HEK293 (cell line): Measurements from ENCODE around the gene CEP350.

ENCODE experiments used
- CTCF ChIA-PET: fragments of 350-600 bp; formaldehyde crosslinking; extraction: SDS; loops from one replicate; lab custom pipeline; 2021; ENCODE audit warnings: antibody characterized with exemption; lab: Yijun Ruan, JAX
- POLR2A ChIA-PET: fragments of 300-600 bp; formaldehyde crosslinking; extraction: SDS; loops from one replicate; lab custom pipeline; 2020; ENCODE audit warnings: antibody characterized with exemption, inconsistent platforms; lab: Yijun Ruan, JAX
- H3K27ac ChIP-seq: fragments of 200-500 bp; sonication (Bioruptor generic); 2 replicates; pipeline ENCODE4 v1.5.1; 2014; ENCODE audit warnings: low read depth, low read length, control low read depth, inconsistent platforms; ENCODE audit errors: extremely low read depth
- H3K36me3 ChIP-seq, 2 experiments: fragments of 200-500 bp in 1 of 2; sonication (Bioruptor generic) in 1 of 2; 1 replicate in 1 of 2; 2 replicates in 1 of 2; pipeline ENCODE4 v1.5.1; 2014 to 2017; ENCODE audit warnings: inconsistent platforms in 2 of 2, low read length in 2 of 2; ENCODE audit not compliant: control insufficient read depth in 2 of 2, insufficient read depth in 1 of 2
- H3K4me1 ChIP-seq: fragments of 200-500 bp; sonication (Bioruptor generic); 2 replicates; pipeline ENCODE4 v1.5.1; 2014; ENCODE audit warnings: mild to moderate bottlenecking, low read length, inconsistent platforms; ENCODE audit not compliant: control insufficient read depth, insufficient read depth
- H3K4me3 ChIP-seq: 2 replicates; pipeline ENCODE4 v1.5.1; 2011; ENCODE audit warnings: low read depth, mild to moderate bottlenecking, control low read depth, low read length, moderate library complexity
- H3K9me3 ChIP-seq: fragments of 200-500 bp; sonication (Bioruptor generic); 2 replicates; pipeline ENCODE4 v1.5.1; 2014; ENCODE audit warnings: low read depth, low read length, inconsistent platforms; ENCODE audit not compliant: control insufficient read depth, insufficient read depth
- AEBP2 ChIP-seq: fragments of 450-650 bp; formaldehyde crosslinking; IDR thresholded peaks from 2 replicates; pipeline ENCODE4 v1.5.1; 2016; ENCODE audit warnings: missing biosample characterization, missing genetic modification characterization, borderline replicate concordance
- HOXA7 ChIP-seq: sonication (generic); formaldehyde crosslinking; IDR thresholded peaks from 2 replicates; pipeline ENCODE4 v1.8.1; 2022; ENCODE audit warnings: missing genetic modification reagents, borderline replicate concordance
- IKZF3 ChIP-seq: fragments of 450-650 bp; IDR thresholded peaks from 2 replicates; pipeline ENCODE4 v1.5.0; 2018; ENCODE audit warnings: missing biosample characterization, mild to moderate bottlenecking, missing genetic modification characterization, moderate library complexity
- KLF1 ChIP-seq: fragments of 450-650 bp; formaldehyde crosslinking; IDR thresholded peaks from 2 replicates; pipeline ENCODE4 v1.5.1; 2016; ENCODE audit warnings: missing biosample characterization, missing genetic modification characterization
- WT1 ChIP-seq: fragments of 450-650 bp; formaldehyde crosslinking; IDR thresholded peaks from 2 replicates; pipeline ENCODE4 v1.5.1; 2016; ENCODE audit warnings: missing biosample characterization, missing genetic modification characterization
- ZBTB20 ChIP-seq: fragments of 450-650 bp; formaldehyde crosslinking; IDR thresholded peaks from 2 replicates; pipeline ENCODE4 v1.5.1; 2016; ENCODE audit warnings: missing biosample characterization, missing genetic modification characterization
- ZBTB48 ChIP-seq: fragments of 450-650 bp; formaldehyde crosslinking; IDR thresholded peaks from 2 replicates; pipeline ENCODE4 v1.5.1; 2016; ENCODE audit warnings: missing biosample characterization, missing genetic modification characterization
- ZEB2 ChIP-seq: fragments of 450-650 bp; formaldehyde crosslinking; IDR thresholded peaks from 2 replicates; pipeline ENCODE4 v1.5.1; 2016; ENCODE audit warnings: missing biosample characterization, missing genetic modification characterization
- ZFHX2 ChIP-seq: fragments of 450-650 bp; formaldehyde crosslinking; conservative IDR thresholded peaks from 2 replicates; pipeline ENCODE4 v1.5.1; 2016; ENCODE audit warnings: missing biosample characterization, missing genetic modification characterization
- ZNF133 ChIP-seq: fragments of 450-650 bp; formaldehyde crosslinking; IDR thresholded peaks from 2 replicates; pipeline ENCODE4 v1.5.1; 2016; ENCODE audit warnings: missing biosample characterization, missing genetic modification characterization
- ZNF211 ChIP-seq: fragments of 450-650 bp; formaldehyde crosslinking; IDR thresholded peaks from 2 replicates; pipeline ENCODE4 v1.5.1; 2016; ENCODE audit warnings: low read depth, missing biosample characterization, missing genetic modification characterization
- ZNF223 ChIP-seq: fragments of 450-650 bp; formaldehyde crosslinking; IDR thresholded peaks from 2 replicates; pipeline ENCODE4 v1.5.1; 2016; ENCODE audit warnings: missing biosample characterization, missing genetic modification characterization
- ZNF48 ChIP-seq: fragments of 450-650 bp; formaldehyde crosslinking; IDR thresholded peaks from 2 replicates; pipeline ENCODE4 v1.5.1; 2016; ENCODE audit warnings: missing biosample characterization, missing genetic modification characterization
- ZNF596 ChIP-seq: fragments of 450-650 bp; IDR thresholded peaks from 2 replicates; pipeline ENCODE4 v1.5.0; 2018; ENCODE audit warnings: missing biosample characterization, mild to moderate bottlenecking, missing genetic modification characterization, moderate library complexity
- ZNF660 ChIP-seq: fragments of 450-650 bp; IDR thresholded peaks from 2 replicates; pipeline ENCODE4 v1.5.1; 2018; ENCODE audit warnings: missing biosample characterization, mild to moderate bottlenecking, missing genetic modification characterization
- ZNF670 ChIP-seq: fragments of 450-650 bp; formaldehyde crosslinking; IDR thresholded peaks from 2 replicates; pipeline ENCODE4 v1.5.1; 2016; ENCODE audit warnings: missing biosample characterization, missing genetic modification characterization, low read depth
- ZNF791 ChIP-seq: fragments of 450-650 bp; formaldehyde crosslinking; IDR thresholded peaks from 2 replicates; pipeline ENCODE4 v1.5.1; 2016; ENCODE audit warnings: missing biosample characterization, missing genetic modification characterization
- TF ChIP-seq, protein P1 (sequence below): fragments of 450-650 bp; formaldehyde crosslinking; IDR thresholded peaks from 2 replicates; pipeline ENCODE4 v1.5.1; 2016; ENCODE audit warnings: missing biosample characterization, missing genetic modification characterization
- TF ChIP-seq, protein P2 (sequence below): fragments of 450-650 bp; formaldehyde crosslinking; IDR thresholded peaks from 2 replicates; pipeline ENCODE4 v1.5.1; 2016; ENCODE audit warnings: missing biosample characterization, missing genetic modification characterization

The CEP350 gene

DNA sequence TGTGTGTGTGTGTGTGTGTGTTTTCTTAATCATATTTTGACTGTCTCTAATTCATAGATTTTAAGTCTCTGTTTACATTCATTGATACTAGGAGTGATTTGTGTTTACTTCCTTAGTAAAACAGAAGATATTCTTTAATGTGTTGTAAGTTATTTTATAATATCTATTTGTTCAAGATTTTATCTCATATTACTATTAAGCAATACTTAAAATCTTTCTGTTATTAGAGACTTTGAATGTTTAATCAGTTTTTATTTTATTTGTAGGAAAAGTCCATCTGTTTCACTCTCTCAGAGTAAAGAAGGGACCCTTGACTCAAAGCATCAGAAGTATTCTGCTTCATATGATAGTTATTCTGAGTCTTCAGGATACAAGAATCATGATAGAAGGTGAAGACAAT, 89.2 kb downstream of the CEP350 start (continued):
- TF ChIP-seq, protein P1, sequence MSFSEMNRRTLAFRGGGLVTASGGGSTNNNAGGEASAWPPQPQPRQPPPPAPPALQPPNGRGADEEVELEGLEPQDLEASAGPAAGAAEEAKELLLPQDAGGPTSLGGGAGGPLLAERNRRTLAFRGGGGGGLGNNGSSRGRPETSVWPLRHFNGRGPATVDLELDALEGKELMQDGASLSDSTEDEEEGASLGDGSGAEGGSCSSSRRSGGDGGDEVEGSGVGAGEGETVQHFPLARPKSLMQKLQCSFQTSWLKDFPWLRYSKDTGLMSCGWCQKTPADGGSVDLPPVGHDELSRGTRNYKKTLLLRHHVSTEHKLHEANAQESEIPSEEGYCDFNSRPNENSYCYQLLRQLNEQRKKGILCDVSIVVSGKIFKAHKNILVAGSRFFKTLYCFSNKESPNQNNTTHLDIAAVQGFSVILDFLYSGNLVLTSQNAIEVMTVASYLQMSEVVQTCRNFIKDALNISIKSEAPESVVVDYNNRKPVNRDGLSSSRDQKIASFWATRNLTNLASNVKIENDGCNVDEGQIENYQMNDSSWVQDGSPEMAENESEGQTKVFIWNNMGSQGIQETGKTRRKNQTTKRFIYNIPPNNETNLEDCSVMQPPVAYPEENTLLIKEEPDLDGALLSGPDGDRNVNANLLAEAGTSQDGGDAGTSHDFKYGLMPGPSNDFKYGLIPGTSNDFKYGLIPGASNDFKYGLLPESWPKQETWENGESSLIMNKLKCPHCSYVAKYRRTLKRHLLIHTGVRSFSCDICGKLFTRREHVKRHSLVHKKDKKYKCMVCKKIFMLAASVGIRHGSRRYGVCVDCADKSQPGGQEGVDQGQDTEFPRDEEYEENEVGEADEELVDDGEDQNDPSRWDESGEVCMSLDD (tag by site-specific recombination), result no peak
- TF ChIP-seq ZBTB20 (tag by site-specific recombination), result no peak

DNA sequence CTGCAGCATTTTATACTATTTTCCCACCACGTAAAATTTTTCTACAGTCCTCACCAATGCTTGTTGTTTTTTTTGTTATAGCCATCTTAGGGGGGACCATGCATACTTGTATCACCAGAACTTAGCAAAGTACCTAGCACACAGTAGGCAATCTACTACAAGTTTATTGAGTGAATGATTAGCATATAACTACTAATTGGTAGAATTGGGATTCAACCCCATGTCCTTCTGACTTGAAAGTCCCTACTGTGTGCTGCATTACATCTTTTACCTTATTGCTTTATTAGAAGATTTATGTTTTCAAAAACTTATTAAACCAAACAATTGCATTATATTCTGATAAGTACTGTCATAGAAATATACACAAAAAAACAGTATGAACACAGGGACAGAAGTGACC, 92.1 kb downstream of the CEP350 start:
- Histone ChIP-seq H3K36me3 (peaks cover 76 to 84% of the 10 kb centered on the region in 2 experiments), H3K4me3 (no peak overlapping the region), H3K9me3 (no peaks in the 10 kb centered on the region), H3K27ac (no peak overlapping the region), H3K4me1 (no peaks in the 10 kb centered on the region)
- POLR2A ChIA-PET, result no interaction called here
- CTCF ChIA-PET, result interaction anchor here (2.5 kb wide), 1 partner anchor 122 kb away, joined by 6 read pairs; no protein-coding TSS in a partner anchor
- TF ChIP-seq ZFHX2 (tag by site-specific recombination), result no peak
- TF ChIP-seq ZNF48, result no peak
- TF ChIP-seq ZNF133 (tag by site-specific recombination), result no peak

- no peak overlapping the region for H3K27ac ChIP-seq
- no peak for TF ChIP-seq AEBP2 (tag by site-specific recombination)
- no peak for TF ChIP-seq ZBTB48
- no peak for TF ChIP-seq HOXA7 (CRISPR knock-in tag)
- TF ChIP-seq ZNF596 (tag by site-specific recombination), result no peak
- no peak for TF ChIP-seq IKZF3 (tag by site-specific recombination)
- no peak for TF ChIP-seq ZNF660
- no peak for TF ChIP-seq ZNF670 (tag by site-specific recombination)
- TF ChIP-seq, protein P2, sequence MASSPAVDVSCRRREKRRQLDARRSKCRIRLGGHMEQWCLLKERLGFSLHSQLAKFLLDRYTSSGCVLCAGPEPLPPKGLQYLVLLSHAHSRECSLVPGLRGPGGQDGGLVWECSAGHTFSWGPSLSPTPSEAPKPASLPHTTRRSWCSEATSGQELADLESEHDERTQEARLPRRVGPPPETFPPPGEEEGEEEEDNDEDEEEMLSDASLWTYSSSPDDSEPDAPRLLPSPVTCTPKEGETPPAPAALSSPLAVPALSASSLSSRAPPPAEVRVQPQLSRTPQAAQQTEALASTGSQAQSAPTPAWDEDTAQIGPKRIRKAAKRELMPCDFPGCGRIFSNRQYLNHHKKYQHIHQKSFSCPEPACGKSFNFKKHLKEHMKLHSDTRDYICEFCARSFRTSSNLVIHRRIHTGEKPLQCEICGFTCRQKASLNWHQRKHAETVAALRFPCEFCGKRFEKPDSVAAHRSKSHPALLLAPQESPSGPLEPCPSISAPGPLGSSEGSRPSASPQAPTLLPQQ (tag by site-specific recombination), result no peak
- no peak for TF ChIP-seq ZNF211 (tag by site-specific recombination)
- no peak for TF ChIP-seq WT1
- TF ChIP-seq KLF1 (tag by site-specific recombination), result no peak
- TF ChIP-seq ZEB2 (tag by site-specific recombination), result no peak
- TF ChIP-seq ZNF791 (tag by site-specific recombination), result no peak
- no peak for TF ChIP-seq ZNF223 (tag by site-specific recombination)
- CTCF ChIA-PET, result interaction anchor here (1.0 kb wide), 1 partner anchor 14 kb away, joined by 4 read pairs; no protein-coding TSS in a partner anchor
Observed at GRCh38 chr1:180053594-180054567, 99.3 kb downstream of the CEP350 start.

More at GRCh38 chr1:180053594-180054567, 99.3 kb downstream of the CEP350 start:
- no peaks in the 10 kb centered on the region for H3K9me3 ChIP-seq
- POLR2A ChIA-PET, result no interaction called here
- H3K4me3 ChIP-seq, result no peak overlapping the region
- peaks cover 61 to 64% of the 10 kb centered on the region in 2 experiments for H3K36me3 ChIP-seq
- H3K4me1 ChIP-seq, result no peaks in the 10 kb centered on the region
